Activated effector memory CD4-positive, alpha-beta T cell treated with anti-CD3 and anti-CD28 coated beads, Interleukin-2, amount 50 U/mL, for 16 hours (primary cell): ENCODE measurements around the gene CAMK2D.

Experiments used
- DNase-seq: peaks from one replicate; pipeline ENCODE4 v3.0.0-alpha.2; 2020

Gene CAMK2D

GRCh38 chr4:113594231-113594556 is 167.3 kb downstream of the CAMK2D start:
- DNase-seq, result no peak

GRCh38 chr4:113593400-113594230 is 167.9 kb downstream of the CAMK2D start:
- no peak for DNase-seq

GRCh38 chr4:113591982-113592381 is 169.6 kb downstream of the CAMK2D start:
- no peak for DNase-seq

- DNase-seq, result no peak
Measured at GRCh38 chr4:113588895-113589668, 172.5 kb downstream of the CAMK2D start.

GRCh38 chr4:113587640-113588275 is 173.8 kb downstream of the CAMK2D start:
- DNase-seq, result no peak

- no peak for DNase-seq
Measured at GRCh38 chr4:113587156-113587555, 174.4 kb downstream of the CAMK2D start.

- DNase-seq, result no peak
Measured at GRCh38 chr4:113586072-113586471, 175.5 kb downstream of the CAMK2D start.

- DNase-seq, result no peak
Measured at GRCh38 chr4:113584407-113585150, 177.0 kb downstream of the CAMK2D start.

GRCh38 chr4:113582737-113583136 is 178.8 kb downstream of the CAMK2D start:
- DNase-seq, result no peak

- DNase-seq, result no peak
Measured at GRCh38 chr4:113579360-113579759, 182.2 kb downstream of the CAMK2D start.

- DNase-seq, result no peak
Measured at GRCh38 chr4:113576947-113577678, 184.4 kb downstream of the CAMK2D start.

GRCh38 chr4:113575401-113575800 is 186.1 kb downstream of the CAMK2D start:
- no peak for DNase-seq

GRCh38 chr4:113574636-113575103 is 186.9 kb downstream of the CAMK2D start:
- no peak for DNase-seq

- no peak for DNase-seq
Measured at GRCh38 chr4:113572620-113573019, 188.9 kb downstream of the CAMK2D start.

- no peak for DNase-seq
Measured at GRCh38 chr4:113566015-113566795, 195.3 kb downstream of the CAMK2D start.

GRCh38 chr4:113565702-113566012 is 195.9 kb downstream of the CAMK2D start:
- DNase-seq, result no peak

GRCh38 chr4:113564493-113564892 is 197.0 kb downstream of the CAMK2D start:
- no peak for DNase-seq

GRCh38 chr4:113563691-113564378 is 197.7 kb downstream of the CAMK2D start:
- DNase-seq, result no peak

- no peak for DNase-seq
Measured at GRCh38 chr4:113561758-113562157, 199.8 kb downstream of the CAMK2D start.

- DNase-seq, result no peak
Measured at GRCh38 chr4:113561092-113561491, 200.4 kb downstream of the CAMK2D start.

GRCh38 chr4:113560579-113560978 is 201.0 kb downstream of the CAMK2D start:
- DNase-seq, result no peak
